Amniotic stem cell (primary cell): Measurements from ENCODE around the gene PRPH2.
A peak's percentile ranks its signal among the peaks of the same experiment; 100 is the strongest.

Experiments
- DNase-seq: peaks from one replicate; lab custom pipeline; 2025; lab: John Stamatoyannopoulos, UW

PRPH2 gene

GRCh38 chr6:42722497-42722896 is at the start of gene PRPH2:
TSS of gene PRPH2 (minus strand) at chr6:42722597. CDS start at chr6:42722334, 263 bp downstream.
- no peak for DNase-seq

- no peak for DNase-seq
These were observed 49.3 kb upstream of the PRPH2 start for GRCh38 chr6:42771741-42772100.

GRCh38 chr6:42769836-42770235 is 47.4 kb upstream of the PRPH2 start:
- no peak for DNase-seq

- DNase-seq: no peak
These were observed 46.7 kb upstream of the PRPH2 start for GRCh38 chr6:42769051-42769450.

GRCh38 chr6:42766163-42766670 is 43.8 kb upstream of the PRPH2 start:
- no peak for DNase-seq

- DNase-seq: no peak
These were observed 42.7 kb upstream of the PRPH2 start for GRCh38 chr6:42764911-42765648.

- DNase-seq: no peak
These were observed 40.6 kb upstream of the PRPH2 start for GRCh38 chr6:42762950-42763349.

- DNase-seq: no peak
These were observed 40.0 kb upstream of the PRPH2 start for GRCh38 chr6:42762426-42762859.

GRCh38 chr6:42761287-42762067 is 39.1 kb upstream of the PRPH2 start:
- DNase-seq: no peak

GRCh38 chr6:42758756-42759430 is 36.5 kb upstream of the PRPH2 start:
- no peak for DNase-seq

- no peak for DNase-seq
These were observed 34.3 kb upstream of the PRPH2 start for GRCh38 chr6:42756722-42757121.

GRCh38 chr6:42754759-42755158 is 32.4 kb upstream of the PRPH2 start:
- no peak for DNase-seq

GRCh38 chr6:42751055-42751454 is 28.7 kb upstream of the PRPH2 start:
- no peak for DNase-seq

- no peak for DNase-seq
These were observed 26.0 kb upstream of the PRPH2 start for GRCh38 chr6:42748203-42748898.

GRCh38 chr6:42746463-42747391 is 24.3 kb upstream of the PRPH2 start:
- DNase-seq: peak; percentile 71

GRCh38 chr6:42745640-42746462 is 23.5 kb upstream of the PRPH2 start, which contains the start of gene TBCC:
TSS of gene TBCC (minus strand) at chr6:42746103. CDS start at chr6:42746073, 30 bp downstream.
- peak; percentile 95 for DNase-seq

GRCh38 chr6:42745083-42745639 is 22.8 kb upstream of the PRPH2 start:
- DNase-seq: no peak

- DNase-seq: no peak
These were observed 22.0 kb upstream of the PRPH2 start for GRCh38 chr6:42744351-42744893.
